HG03196 (cell line): ENCODE results near the gene DYNC1H1.
A peak's percentile ranks its signal among the peaks of the same experiment; 100 is the strongest.

Experiments used
- ATAC-seq: cut with Tn5 transposase; IDR thresholded peaks from one replicate; pipeline ENCODE4 v1.9.1; 2021; ENCODE audit not compliant: unreplicated experiment

DYNC1H1 gene

GRCh38 chr14:102086709-102086971, 122.3 kb downstream of the DYNC1H1 start:
- ATAC-seq = no peak

GRCh38 chr14:102086972-102087761, 122.8 kb downstream of the DYNC1H1 start, which contains the start of gene HSP90AA1:
TSS of gene HSP90AA1 (minus strand) at chr14:102087044. CDS start at chr14:102086378, 666 bp downstream.
- peak; percentile 70 for ATAC-seq

- no peak for ATAC-seq
These were observed 123.3 kb downstream of the DYNC1H1 start for GRCh38 chr14:102087762-102088011.

DNA sequence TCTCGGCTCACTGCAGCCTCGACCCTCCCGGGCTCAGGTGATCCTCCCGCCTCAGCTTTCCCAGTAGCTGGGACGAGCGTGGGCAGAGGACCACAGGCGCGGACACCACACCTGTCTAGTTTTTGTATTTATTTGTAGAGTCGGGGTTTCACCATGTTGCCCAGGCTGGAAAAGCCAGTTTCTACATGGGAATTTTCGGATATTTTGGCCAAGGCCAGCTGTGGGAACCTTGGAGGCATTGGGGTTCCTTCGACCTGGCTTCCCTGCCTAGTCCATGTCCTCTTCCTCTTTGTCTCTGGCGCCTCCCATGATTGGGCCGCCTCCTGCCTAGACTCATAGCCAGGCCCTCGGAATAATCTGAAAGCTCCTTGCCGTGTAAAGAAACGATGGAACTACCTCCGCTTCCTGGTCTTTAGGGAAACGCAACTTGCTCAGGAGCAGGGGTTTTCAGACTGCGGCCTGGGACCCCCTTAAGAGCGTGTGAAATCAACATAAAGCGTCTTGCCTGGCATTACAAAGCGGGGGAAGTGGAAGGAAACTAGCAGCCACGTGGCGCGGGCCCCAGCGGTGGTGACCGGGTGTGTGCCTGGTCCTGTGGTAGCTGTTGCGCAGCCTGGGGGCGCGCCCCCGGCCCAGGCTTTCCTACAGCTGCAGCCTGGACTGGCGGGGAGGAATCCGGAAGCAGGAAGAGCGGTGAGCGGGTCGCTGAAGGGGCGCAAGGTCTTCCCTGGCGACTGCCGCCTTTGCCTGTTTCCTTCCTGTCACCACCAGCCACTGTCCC, 123.8 kb downstream of the DYNC1H1 start:
- ATAC-seq = no peak

GRCh38 chr14:102089621-102090343, 125.4 kb downstream of the DYNC1H1 start:
- ATAC-seq = no peak

GRCh38 chr14:102090713-102091112, 126.3 kb downstream of the DYNC1H1 start:
- ATAC-seq = no peak

DNA sequence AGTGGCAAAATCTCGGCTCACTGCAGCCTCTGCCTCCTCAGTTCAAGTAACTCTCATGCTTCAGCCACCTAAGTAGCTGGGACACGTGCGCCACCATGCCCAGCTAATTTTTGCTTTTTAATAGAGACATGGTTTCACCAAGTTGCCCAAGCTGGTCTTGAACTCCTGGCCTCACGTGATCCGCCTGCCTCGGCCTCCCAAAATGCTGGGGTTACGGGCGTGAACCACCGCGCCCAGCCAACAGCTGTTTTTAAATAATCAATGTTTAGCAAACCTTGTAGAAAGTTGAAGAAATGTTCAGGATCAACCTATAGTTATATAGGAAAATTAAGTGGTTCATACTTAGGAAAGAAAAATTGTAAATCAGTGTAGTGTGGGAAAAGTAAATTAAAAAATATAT, 128.4 kb downstream of the DYNC1H1 start:
- no peak for ATAC-seq

- ATAC-seq = no peak
These were observed 129.7 kb downstream of the DYNC1H1 start for GRCh38 chr14:102094101-102094500.

DNA sequence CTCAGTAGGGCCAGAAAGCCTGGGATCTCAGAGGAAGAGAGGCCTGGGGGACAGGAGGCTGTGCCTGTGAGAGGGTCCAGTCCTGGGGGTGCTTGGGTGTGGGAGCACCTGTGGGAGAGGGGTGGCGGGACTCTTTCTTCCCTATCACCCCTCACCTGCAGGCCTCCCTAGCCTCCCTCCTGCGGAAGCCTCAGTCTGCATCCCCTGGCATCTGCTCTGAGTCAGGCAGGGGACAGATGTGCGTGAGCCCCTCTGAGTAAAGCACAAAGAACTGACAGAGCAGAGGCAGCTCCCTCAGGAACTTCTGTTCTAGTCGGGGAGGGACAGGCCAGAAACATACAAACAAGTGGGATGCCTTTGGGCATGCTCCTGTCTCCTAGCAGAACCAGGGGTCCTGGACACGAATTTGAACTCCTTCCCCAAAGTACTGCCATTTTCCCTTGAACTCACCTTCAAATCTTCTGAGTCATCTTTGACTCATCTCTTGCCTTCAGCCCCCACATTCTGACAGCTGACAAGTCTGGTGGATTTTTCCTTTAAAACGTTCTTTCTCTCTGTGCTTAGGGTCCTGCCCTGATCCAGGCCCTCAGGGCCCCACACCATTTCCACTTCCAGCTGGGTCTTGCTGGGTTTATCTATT, 131.0 kb downstream of the DYNC1H1 start:
- ATAC-seq = no peak

GRCh38 chr14:102095871-102096568, 131.6 kb downstream of the DYNC1H1 start:
- no peak for ATAC-seq

- ATAC-seq = no peak
These were observed 132.3 kb downstream of the DYNC1H1 start for GRCh38 chr14:102096569-102097188.

GRCh38 chr14:102097441-102098135, 133.2 kb downstream of the DYNC1H1 start:
- no peak for ATAC-seq

DNA sequence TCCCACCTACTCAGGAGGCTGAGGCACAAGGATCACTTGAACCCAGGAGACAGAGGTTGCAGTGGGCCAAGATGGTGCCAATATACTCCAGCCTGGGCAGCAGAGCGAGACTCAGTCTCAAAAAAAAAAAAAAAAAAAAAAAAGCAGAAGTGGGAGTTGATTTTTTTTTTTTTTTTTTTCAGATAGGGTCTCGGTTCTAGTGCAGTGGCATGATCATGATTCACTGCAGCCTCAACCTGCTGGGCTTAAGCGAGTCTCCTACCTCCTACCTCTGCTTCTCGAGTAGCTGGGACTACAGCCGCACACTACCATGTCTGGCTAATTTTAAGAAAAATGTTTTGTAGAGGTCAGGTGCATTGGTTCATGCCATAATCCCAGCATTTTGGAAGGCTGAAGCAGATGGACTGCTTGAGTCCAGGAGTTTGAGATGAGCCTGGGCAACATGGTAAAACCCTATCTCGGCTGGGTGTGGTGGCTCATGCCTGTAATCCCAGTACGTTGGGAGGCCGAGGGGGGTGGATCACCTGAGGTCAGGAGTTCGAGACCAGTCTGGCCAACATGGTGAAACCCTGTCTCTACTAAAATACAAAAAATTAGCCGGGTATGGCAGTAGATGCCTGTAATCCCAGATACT, 138.8 kb downstream of the DYNC1H1 start:
- no peak for ATAC-seq

GRCh38 chr14:102105369-102105768, 141.0 kb downstream of the DYNC1H1 start:
- no peak for ATAC-seq
